ENCODE data around the gene OR10J1.

OR10J1 gene

DNA sequence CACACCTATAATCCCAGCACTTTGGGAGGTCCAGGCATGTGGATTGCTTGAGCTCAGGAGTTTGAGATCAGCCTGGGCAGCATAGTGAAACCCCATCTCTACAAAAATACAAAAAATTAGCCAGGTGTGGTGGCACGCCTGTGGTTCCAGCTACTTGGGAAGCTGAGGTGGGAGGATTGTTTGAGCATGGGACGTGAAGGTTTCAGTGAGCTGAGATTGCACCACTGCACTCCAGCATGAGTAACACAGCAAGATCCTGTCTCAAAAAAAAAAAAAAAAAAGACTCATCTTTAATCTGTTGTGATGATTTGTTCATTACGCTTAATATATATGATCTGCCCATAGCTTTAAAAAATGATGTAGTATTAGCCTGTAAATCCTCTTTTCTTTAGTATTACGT lies 44.0 kb downstream of the OR10J1 start:
- TF ChIP-seq, protein P1, sequence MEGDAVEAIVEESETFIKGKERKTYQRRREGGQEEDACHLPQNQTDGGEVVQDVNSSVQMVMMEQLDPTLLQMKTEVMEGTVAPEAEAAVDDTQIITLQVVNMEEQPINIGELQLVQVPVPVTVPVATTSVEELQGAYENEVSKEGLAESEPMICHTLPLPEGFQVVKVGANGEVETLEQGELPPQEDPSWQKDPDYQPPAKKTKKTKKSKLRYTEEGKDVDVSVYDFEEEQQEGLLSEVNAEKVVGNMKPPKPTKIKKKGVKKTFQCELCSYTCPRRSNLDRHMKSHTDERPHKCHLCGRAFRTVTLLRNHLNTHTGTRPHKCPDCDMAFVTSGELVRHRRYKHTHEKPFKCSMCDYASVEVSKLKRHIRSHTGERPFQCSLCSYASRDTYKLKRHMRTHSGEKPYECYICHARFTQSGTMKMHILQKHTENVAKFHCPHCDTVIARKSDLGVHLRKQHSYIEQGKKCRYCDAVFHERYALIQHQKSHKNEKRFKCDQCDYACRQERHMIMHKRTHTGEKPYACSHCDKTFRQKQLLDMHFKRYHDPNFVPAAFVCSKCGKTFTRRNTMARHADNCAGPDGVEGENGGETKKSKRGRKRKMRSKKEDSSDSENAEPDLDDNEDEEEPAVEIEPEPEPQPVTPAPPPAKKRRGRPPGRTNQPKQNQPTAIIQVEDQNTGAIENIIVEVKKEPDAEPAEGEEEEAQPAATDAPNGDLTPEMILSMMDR (IDR thresholded peaks at IDR 0.05; ENCODE audit: low read depth, low read length) = no peak
- no peak for TF ChIP-seq EZH2phosphoT487 (IDR thresholded peaks at IDR 0.05; ENCODE audit: low read depth)
- no peaks in the 10 kb centered on the region for H3K36me3 ChIP-seq (replicated peaks; ENCODE audit: low read depth, low read length)

More for the DNA sequence above, 44.0 kb downstream of the OR10J1 start:
- no peak overlapping the region for H3K27ac ChIP-seq (ENCODE audit: low read length)
- no peak overlapping the region for H3K4me3 ChIP-seq (ENCODE audit: low read length)
- no peaks in the 10 kb centered on the region for H3K79me2 ChIP-seq (ENCODE audit: low read length)
- H3K4me1 ChIP-seq (ENCODE audit: low read length) = peaks cover 11% of the 10 kb centered on the region
- no peaks in the 10 kb centered on the region for H3K27me3 ChIP-seq (ENCODE audit: low read depth, low read length)
- H4K20me1 ChIP-seq (ENCODE audit: insufficient read depth, low read length) = no peaks in the 10 kb centered on the region
- H3K4me2 ChIP-seq (ENCODE audit: low read length) = no peak overlapping the region
- H3K9ac ChIP-seq (ENCODE audit: low read length) = no peak overlapping the region
- no peak overlapping the region for H2AFZ ChIP-seq (ENCODE audit: low read depth, low read length)
- no peaks in the 10 kb centered on the region for H3K9me3 ChIP-seq (ENCODE audit: insufficient read depth, low read length)

Data from OCI-LY3 (cell line).